SIG-M5 (cell line): ENCODE measurements around the gene FKBP4.

Experiments used
- DNase-seq: peaks from one replicate; lab custom pipeline; 2025; lab: John Stamatoyannopoulos, UW

FKBP4 gene

GRCh38 chr12:2853626-2854025, 58.9 kb downstream of the FKBP4 start:
- no peak for DNase-seq
